Upper lobe of left lung (tissue), 6 donors: ENCODE measurements around the gene GBX1. TPM values are rescaled to one million over a fixed set of nuclear protein-coding genes. Genes with fewer than 3 reads are reported as not detected.

Experiments
- ATAC-seq, 2 donors: fragments of 200-7000 bp; cut with Tn5 transposase; one replicate each; pipeline ENCODE4 v1.9.1; 2022; ENCODE audit warnings: mild to moderate bottlenecking in 2 of 2, moderate library complexity in 2 of 2; ENCODE audit not compliant: low FRiP score in 2 of 2
- DNase-seq, 2 donors: peaks; one replicate each; pipeline ENCODE4 v3.0.0-alpha.2; 2019 to 2020
- H3K27ac ChIP-seq, 4 donors: fragments of 200-600 bp; sonication (generic); one replicate each; pipeline ENCODE4 v1.5.1; 2016 to 2019
- H3K27me3 ChIP-seq, 4 donors: fragments of 200-600 bp; sonication (generic); one replicate each; pipeline ENCODE4 v1.5.1; 2017 to 2019
- H3K36me3 ChIP-seq, 4 donors: fragments of 200-600 bp; sonication (generic); one replicate each; pipeline ENCODE4 v1.5.1; 2016 to 2019
- H3K4me1 ChIP-seq, 4 donors: fragments of 200-600 bp; sonication (generic); one replicate each; pipeline ENCODE4 v1.5.1; 2018 to 2019
- H3K4me3 ChIP-seq, 4 donors: fragments of 200-600 bp; sonication (generic); one replicate each; pipeline ENCODE4 v1.5.1; 2017 to 2019; ENCODE audit warnings: mild to moderate bottlenecking in 2 of 4, moderate library complexity in 1 of 4
- H3K9me3 ChIP-seq, 4 donors: fragments of 200-600 bp; sonication (generic); one replicate each; pipeline ENCODE4 v1.5.1; 2018 to 2019
- EP300 ChIP-seq, 4 donors: sonication (generic); formaldehyde crosslinking; IDR thresholded peaks; one replicate each; pipeline ENCODE4 v1.5.1; 2017; ENCODE audit warnings: antibody characterized with exemption in 4 of 4, control low read depth in 2 of 4
- POLR2A ChIP-seq, 4 donors: fragments of 450-650 bp; IDR thresholded peaks; one replicate each; pipeline ENCODE4 v1.5.1; 2016 to 2017; ENCODE audit warnings: antibody characterized with exemption in 4 of 4, mild to moderate bottlenecking in 2 of 4
- POLR2AphosphoS5 ChIP-seq, 2 donors: sonication (generic); formaldehyde crosslinking; IDR thresholded peaks; one replicate each; pipeline ENCODE4 v1.5.1; 2017; ENCODE audit warnings: antibody characterized with exemption in 2 of 2
- WGBS, 2 donors: methylation state at CpG; one replicate each; pipeline ENCODE4 v1.1.5; 2017 to 2018; 5-methylcytosine and 5-hydroxymethylcytosine counted together
- total RNA-seq, 6 donors: library from RNA; depleted of rRNA in 4 of 6; stranded (reverse); fragments of >200 nt in 4 of 6; gene quantifications; one replicate each; pipeline versions ENCODE4 v1.1.0 to v1.2.1, GENCODE V29; 2016 to 2021
- TF ChIP-seq, protein P1 (sequence below), 6 experiments: fragments of 450-650 bp in 4 of 6; fragments of 200-600 bp in 2 of 6; sonication (generic) in 2 of 6; IDR thresholded peaks; one replicate each; pipeline ENCODE4 v1.5.1; 2016 to 2019; ENCODE audit warnings: antibody characterized with exemption in 6 of 6
- donor health status: DM: no; HTN: no; CAD: no; lungs with moderate emphysema.
- donor health status: DM: no; HTN: yes; CAD: no; lungs with severe emphysema.

The GBX1 gene
- total RNA-seq, 6 donors from 2014 or later, result not detected

DNA sequence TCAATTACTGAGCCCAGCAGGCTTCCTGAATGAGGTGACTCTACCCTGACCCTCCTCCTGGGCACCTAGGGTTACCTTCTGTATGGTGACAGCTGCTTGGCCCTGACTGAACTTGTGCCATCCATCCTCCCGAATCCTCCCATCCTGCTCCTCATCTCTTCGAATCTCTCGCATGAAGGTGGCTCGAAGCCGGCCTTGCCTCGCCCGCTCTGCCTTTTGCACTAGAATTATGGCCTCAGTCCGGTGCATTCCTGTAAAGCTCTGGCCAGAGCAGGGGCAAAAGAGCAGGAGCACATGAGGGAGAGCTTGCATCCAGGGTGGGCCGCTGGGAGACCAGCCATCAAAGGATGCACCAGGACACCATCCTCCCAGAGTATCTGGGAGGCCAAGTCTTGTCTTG is 35.3 kb upstream of the GBX1 start:
- TF ChIP-seq POLR2A (IDR thresholded peaks at IDR 0.05) (no peak), EP300 (IDR thresholded peaks at IDR 0.05) (no peak)
- TF ChIP-seq, protein P1, sequence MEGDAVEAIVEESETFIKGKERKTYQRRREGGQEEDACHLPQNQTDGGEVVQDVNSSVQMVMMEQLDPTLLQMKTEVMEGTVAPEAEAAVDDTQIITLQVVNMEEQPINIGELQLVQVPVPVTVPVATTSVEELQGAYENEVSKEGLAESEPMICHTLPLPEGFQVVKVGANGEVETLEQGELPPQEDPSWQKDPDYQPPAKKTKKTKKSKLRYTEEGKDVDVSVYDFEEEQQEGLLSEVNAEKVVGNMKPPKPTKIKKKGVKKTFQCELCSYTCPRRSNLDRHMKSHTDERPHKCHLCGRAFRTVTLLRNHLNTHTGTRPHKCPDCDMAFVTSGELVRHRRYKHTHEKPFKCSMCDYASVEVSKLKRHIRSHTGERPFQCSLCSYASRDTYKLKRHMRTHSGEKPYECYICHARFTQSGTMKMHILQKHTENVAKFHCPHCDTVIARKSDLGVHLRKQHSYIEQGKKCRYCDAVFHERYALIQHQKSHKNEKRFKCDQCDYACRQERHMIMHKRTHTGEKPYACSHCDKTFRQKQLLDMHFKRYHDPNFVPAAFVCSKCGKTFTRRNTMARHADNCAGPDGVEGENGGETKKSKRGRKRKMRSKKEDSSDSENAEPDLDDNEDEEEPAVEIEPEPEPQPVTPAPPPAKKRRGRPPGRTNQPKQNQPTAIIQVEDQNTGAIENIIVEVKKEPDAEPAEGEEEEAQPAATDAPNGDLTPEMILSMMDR (IDR thresholded peaks at IDR 0.05), result no peak
- DNase-seq (no peak), ATAC-seq (no peak)
- Histone ChIP-seq H3K27me3 (no peaks in the 10 kb centered on the region), H3K4me3 (no peak overlapping the region), H3K9me3 (no peaks in the 10 kb centered on the region), H3K27ac (no peak overlapping the region), H3K4me1 (no peaks in the 10 kb centered on the region), H3K36me3 (no peaks in the 10 kb centered on the region)
- WGBS, 2 donors, result 91 to 94% methylated on average over 9 of the region's 9 CpGs

DNA sequence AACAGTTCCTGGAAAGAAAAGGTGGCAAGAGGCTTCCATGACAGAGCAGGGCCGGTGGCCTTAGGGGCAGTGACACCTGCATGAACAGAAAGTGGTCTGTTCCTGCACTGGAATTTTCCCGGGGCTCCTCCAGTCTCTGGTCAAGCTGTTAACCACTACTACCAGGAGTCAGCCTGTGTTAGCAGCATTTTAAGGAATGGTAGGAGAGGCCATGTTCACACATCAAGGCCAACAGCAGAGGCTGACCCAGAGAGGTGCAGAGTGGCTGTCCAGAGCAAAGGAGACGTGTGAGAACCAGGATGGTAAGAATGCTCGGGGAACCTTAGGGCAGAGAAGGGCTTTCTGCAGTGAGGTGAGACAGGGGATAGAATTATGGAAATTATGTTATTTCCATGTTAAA is 34.3 kb upstream of the GBX1 start:
- Histone ChIP-seq H3K36me3 (no peaks in the 10 kb centered on the region), H3K9me3 (no peaks in the 10 kb centered on the region), H3K27me3 (no peaks in the 10 kb centered on the region), H3K4me1 (no peaks in the 10 kb centered on the region), H3K4me3 (no peak overlapping the region), H3K27ac (no peak overlapping the region)
- WGBS, 2 donors, result 80 to 83% methylated on average over 4 of the region's 4 CpGs
- no peak for ATAC-seq
- no peak for TF ChIP-seq POLR2AphosphoS5 (IDR thresholded peaks at IDR 0.05)
- no peak for TF ChIP-seq POLR2A (IDR thresholded peaks at IDR 0.05)
- TF ChIP-seq, protein P1 (IDR thresholded peaks at IDR 0.05), result no peak
- TF ChIP-seq EP300 (IDR thresholded peaks at IDR 0.05), result no peak
- DNase-seq, result no peak

DNA sequence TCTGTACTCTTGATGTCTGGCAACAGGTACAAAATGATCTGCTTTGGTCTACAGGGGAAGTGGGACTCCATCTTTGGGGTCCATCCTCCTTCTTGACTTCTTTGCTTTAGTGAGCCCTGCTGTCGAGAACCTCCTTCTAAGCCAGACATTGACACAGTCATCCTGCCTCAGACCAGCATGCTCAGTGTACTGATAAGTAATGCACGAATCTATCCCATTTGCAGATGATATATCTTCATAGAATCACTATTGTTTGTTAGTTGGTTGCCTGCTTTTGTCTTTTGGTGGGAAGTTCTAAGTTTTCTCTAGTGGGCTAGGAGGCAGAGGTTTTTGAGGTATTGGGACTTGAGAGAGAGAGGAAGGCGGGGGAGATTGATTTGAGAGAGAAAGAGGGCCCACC is 33.9 kb upstream of the GBX1 start:
- H3K4me3 ChIP-seq, result no peak overlapping the region
- ATAC-seq, result no peak
- no peaks in the 10 kb centered on the region for H3K4me1 ChIP-seq
- TF ChIP-seq POLR2AphosphoS5 (IDR thresholded peaks at IDR 0.05), result no peak
- TF ChIP-seq EP300 (IDR thresholded peaks at IDR 0.05), result no peak
- TF ChIP-seq POLR2A (IDR thresholded peaks at IDR 0.05), result no peak
- TF ChIP-seq, protein P1 (IDR thresholded peaks at IDR 0.05), result no peak
- no peaks in the 10 kb centered on the region for H3K9me3 ChIP-seq
- H3K36me3 ChIP-seq, result no peaks in the 10 kb centered on the region
- H3K27ac ChIP-seq, result no peak overlapping the region
- DNase-seq, result no peak
- 75 to 80% methylated on average over 3 of the region's 3 CpGs for WGBS, 2 donors
- H3K27me3 ChIP-seq, result no peaks in the 10 kb centered on the region

DNA sequence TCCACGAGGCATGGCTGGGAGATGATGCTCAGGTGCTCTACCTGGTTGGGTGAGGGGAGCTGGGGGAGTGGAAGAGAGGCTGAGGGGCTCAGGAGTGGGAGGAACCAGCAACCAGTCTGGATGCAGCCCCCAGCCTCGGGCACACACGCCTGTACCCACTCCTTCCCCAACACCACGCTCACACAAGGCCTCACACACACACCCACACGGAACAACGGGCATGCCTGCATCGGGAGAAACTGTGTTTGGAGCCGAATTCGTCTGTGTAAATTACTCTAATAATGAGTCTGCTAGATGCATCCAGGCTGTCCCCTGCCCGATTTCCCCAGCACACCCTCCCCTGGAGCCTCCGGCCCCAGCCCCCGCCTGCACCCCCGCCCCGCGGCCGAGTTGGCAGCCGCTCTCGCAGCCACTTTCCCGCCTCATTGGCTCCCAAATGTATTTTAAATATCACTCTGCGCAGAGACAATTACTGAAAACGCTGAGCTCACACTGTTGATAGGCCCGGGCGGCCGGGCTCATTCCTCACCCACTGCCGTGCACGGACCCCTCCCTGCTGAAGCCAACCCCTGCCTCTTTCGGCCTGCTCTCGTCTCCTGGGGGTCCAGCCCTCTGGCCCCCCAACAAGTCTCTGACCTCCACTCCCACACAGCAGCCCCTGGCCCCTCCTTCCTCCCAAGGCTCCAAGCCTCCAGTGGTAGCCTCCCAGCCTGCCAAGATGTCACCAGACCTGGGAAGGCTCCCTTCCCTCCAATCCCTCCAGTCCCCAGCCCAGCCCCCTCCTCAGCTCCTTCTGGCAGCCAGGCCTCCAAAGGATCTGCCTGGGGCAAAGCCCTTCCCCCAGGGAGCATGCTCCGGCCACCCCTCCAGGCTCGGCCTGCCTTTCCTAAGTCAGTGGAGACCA is 31.7 kb upstream of the GBX1 start:
- DNase-seq (peak in 1 of 2 donors; percentile 83), ATAC-seq (no peak)
- WGBS, 2 donors, result 63 to 67% methylated on average over 29 of the region's 30 CpGs

More for the DNA sequence above, 31.7 kb upstream of the GBX1 start:
- H3K4me1 ChIP-seq, result no peaks in the 10 kb centered on the region
- H3K27me3 ChIP-seq, result no peaks in the 10 kb centered on the region
- no peak overlapping the region for H3K27ac ChIP-seq
- no peaks in the 10 kb centered on the region for H3K36me3 ChIP-seq
- no peak overlapping the region for H3K4me3 ChIP-seq
- no peak for TF ChIP-seq POLR2AphosphoS5 (IDR thresholded peaks at IDR 0.05)
- no peak for TF ChIP-seq EP300 (IDR thresholded peaks at IDR 0.05)
- no peak for TF ChIP-seq POLR2A (IDR thresholded peaks at IDR 0.05)
- TF ChIP-seq, protein P1 (IDR thresholded peaks at IDR 0.05), result no peak
- H3K9me3 ChIP-seq, result no peaks in the 10 kb centered on the region
